ENCODE data around the gene DNAH3. TPM values are rescaled to one million over a fixed set of nuclear protein-coding genes. Genes with fewer than 3 reads are reported as not detected.

The DNAH3 gene
- total RNA-seq, 1 experiment from 2014 or later, result 0.21 TPM

GRCh38 chr16:21189311-21189710, 38.7 kb upstream of the DNAH3 start:
- intact Hi-C loops (cut with micrococcal nuclease; ENCODE audit: unreplicated experiment), result no loop called here
- TF ChIP-seq CTCF (IDR thresholded peaks at IDR 0.05; ENCODE audit: unreplicated experiment), result no peak
- H3K4me1 Mint-ChIP-seq (ENCODE audit: low read depth, unreplicated experiment), result peaks cover 8% of the 10 kb centered on the region
- CTCF ChIA-PET, result interaction anchor here (0.7 to 3.2 kb wide), 14 partner anchors 11 to 320 kb away, joined by 3 to 148 read pairs (median 6); partner anchors contain the start of genes ANKS4B, CRYM and LDAF1
- H3K4me3 Mint-ChIP-seq (ENCODE audit: low read depth, unreplicated experiment), result peak overlapping the region; percentile 67
- H3K27me3 Mint-ChIP-seq (ENCODE audit: unreplicated experiment), result peaks cover 15% of the 10 kb centered on the region
- no peak for DNase-seq
- no TSS peak for BruUV-seq (replicated peaks)
- H3K36me3 Mint-ChIP-seq (ENCODE audit: insufficient read depth, unreplicated experiment), result peaks cover 13% of the 10 kb centered on the region
- H3K9me3 Mint-ChIP-seq (ENCODE audit: low read depth, unreplicated experiment), result no peaks in the 10 kb centered on the region
- no peak overlapping the region for H3K27ac Mint-ChIP-seq (ENCODE audit: unreplicated experiment)

DNA sequence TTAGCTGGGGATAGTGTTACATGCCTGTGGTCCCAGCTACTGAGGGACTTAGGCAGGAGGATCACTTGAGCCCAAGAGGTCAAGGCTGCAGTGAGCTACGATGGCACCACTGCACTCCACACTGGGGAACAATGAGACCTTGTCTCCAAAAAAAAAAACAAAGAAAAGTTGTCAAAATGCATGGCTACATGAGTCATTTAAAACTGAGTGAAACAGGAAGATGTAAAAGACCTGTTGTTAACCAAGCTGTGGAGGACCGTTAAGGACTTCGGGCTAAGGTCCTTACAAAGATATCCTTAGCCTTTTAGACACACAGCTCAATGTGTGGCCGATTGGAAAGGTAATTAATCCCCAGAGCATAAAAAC, 35.7 kb upstream of the DNAH3 start:
- Mint-ChIP-seq H3K27ac (ENCODE audit: unreplicated experiment) (no peak overlapping the region), H3K27me3 (ENCODE audit: unreplicated experiment) (no peaks in the 10 kb centered on the region), H3K36me3 (ENCODE audit: insufficient read depth, unreplicated experiment) (peaks cover 16% of the 10 kb centered on the region), H3K4me1 (ENCODE audit: low read depth, unreplicated experiment) (peaks cover 8% of the 10 kb centered on the region), H3K4me3 (ENCODE audit: low read depth, unreplicated experiment) (no peak overlapping the region), H3K9me3 (ENCODE audit: low read depth, unreplicated experiment) (peaks cover 2% of the 10 kb centered on the region)
- intact Hi-C loops (cut with micrococcal nuclease; ENCODE audit: unreplicated experiment), result no loop called here
- BruUV-seq (replicated peaks), result no TSS peak
- CTCF ChIA-PET, result interaction anchor here (0.7 to 1.0 kb wide), 3 partner anchors 23 to 403 kb away, joined by 3 to 6 read pairs (median 3); no protein-coding TSS in a partner anchor
- TF ChIP-seq CTCF (IDR thresholded peaks at IDR 0.05; ENCODE audit: unreplicated experiment), result no peak
- DNase-seq, result no peak

GRCh38 chr16:21185659-21186325, 35.1 kb upstream of the DNAH3 start:
- intact Hi-C loops (cut with micrococcal nuclease; ENCODE audit: unreplicated experiment), result no loop called here
- H3K4me3 Mint-ChIP-seq (ENCODE audit: low read depth, unreplicated experiment), result no peak overlapping the region

GRCh38 chr16:21184834-21185233, 34.2 kb upstream of the DNAH3 start:
- H3K9me3 Mint-ChIP-seq (ENCODE audit: low read depth, unreplicated experiment), result peaks cover 2% of the 10 kb centered on the region
- no peak overlapping the region for H3K27ac Mint-ChIP-seq (ENCODE audit: unreplicated experiment)
- no peak overlapping the region for H3K4me3 Mint-ChIP-seq (ENCODE audit: low read depth, unreplicated experiment)
- intact Hi-C loops (cut with micrococcal nuclease; ENCODE audit: unreplicated experiment), result no loop called here
- DNase-seq, result no peak
- peaks cover 27% of the 10 kb centered on the region for H3K36me3 Mint-ChIP-seq (ENCODE audit: insufficient read depth, unreplicated experiment)
- peaks cover 8% of the 10 kb centered on the region for H3K4me1 Mint-ChIP-seq (ENCODE audit: low read depth, unreplicated experiment)
- TF ChIP-seq CTCF (IDR thresholded peaks at IDR 0.05; ENCODE audit: unreplicated experiment), result no peak
- BruUV-seq (replicated peaks), result no TSS peak
- no peaks in the 10 kb centered on the region for H3K27me3 Mint-ChIP-seq (ENCODE audit: unreplicated experiment)
- CTCF ChIA-PET, result no interaction called here

More at GRCh38 chr16:21185659-21186325, 35.1 kb upstream of the DNAH3 start:
- no TSS peak for BruUV-seq (replicated peaks)
- Mint-ChIP-seq H3K27me3 (ENCODE audit: unreplicated experiment) (no peaks in the 10 kb centered on the region), H3K4me1 (ENCODE audit: low read depth, unreplicated experiment) (peaks cover 8% of the 10 kb centered on the region), H3K36me3 (ENCODE audit: insufficient read depth, unreplicated experiment) (peaks cover 21% of the 10 kb centered on the region), H3K9me3 (ENCODE audit: low read depth, unreplicated experiment) (peaks cover 2% of the 10 kb centered on the region), H3K27ac (ENCODE audit: unreplicated experiment) (no peak overlapping the region)
- no peak for TF ChIP-seq CTCF (IDR thresholded peaks at IDR 0.05; ENCODE audit: unreplicated experiment)
- CTCF ChIA-PET, result interaction anchor here (0.7 kb wide), 1 partner anchor 402 kb away, joined by 3 read pairs; no protein-coding TSS in a partner anchor
- no peak for DNase-seq
